Suppressor macrophage treated with lipopolysaccharide for 4 hours (primary cell): Measurements from ENCODE around the gene ENKUR.

Source experiments
- DNase-seq: peaks from one replicate; pipeline ENCODE4 v3.0.0-alpha.2; 2020

The ENKUR gene

DNA sequence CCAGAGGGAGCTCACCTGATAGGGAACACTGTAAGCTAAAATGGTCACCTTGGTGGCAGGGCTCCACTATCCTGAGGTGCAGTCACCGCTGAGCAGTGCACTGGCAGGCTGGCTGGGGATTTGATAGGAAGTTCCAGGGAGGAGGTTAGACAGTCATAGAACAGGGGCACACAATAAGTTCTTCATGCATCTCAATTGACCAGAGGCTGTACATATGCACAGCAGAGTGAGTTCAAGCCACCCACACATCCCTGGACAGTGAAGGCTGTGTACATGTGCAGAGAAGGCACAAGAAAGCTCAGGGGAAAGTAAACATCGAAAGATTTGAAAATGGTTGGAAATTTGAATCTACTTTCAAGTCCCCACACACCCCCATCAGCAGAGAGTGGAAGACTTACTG lies 77.4 kb downstream of the ENKUR start:
- DNase-seq, result no peak

DNA sequence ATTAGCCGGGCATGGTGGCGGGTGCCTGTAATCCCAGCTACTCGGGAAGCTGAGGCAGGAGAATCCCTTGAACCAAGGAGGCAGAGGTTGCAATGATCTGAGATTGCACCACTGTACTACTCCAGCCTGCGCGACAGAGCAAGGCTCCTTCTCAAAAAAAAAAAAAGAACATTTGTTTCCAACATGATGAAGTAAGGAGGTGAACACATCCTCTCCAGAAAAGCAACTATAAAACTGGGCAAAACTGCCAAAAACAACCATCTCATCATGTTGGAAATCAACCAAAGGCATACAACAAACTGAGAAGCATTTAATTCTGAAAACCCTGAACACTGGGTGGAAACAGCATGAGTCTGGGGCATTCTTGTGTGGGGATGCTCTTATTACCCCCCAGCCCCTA lies 77.9 kb downstream of the ENKUR start:
- no peak for DNase-seq

DNA sequence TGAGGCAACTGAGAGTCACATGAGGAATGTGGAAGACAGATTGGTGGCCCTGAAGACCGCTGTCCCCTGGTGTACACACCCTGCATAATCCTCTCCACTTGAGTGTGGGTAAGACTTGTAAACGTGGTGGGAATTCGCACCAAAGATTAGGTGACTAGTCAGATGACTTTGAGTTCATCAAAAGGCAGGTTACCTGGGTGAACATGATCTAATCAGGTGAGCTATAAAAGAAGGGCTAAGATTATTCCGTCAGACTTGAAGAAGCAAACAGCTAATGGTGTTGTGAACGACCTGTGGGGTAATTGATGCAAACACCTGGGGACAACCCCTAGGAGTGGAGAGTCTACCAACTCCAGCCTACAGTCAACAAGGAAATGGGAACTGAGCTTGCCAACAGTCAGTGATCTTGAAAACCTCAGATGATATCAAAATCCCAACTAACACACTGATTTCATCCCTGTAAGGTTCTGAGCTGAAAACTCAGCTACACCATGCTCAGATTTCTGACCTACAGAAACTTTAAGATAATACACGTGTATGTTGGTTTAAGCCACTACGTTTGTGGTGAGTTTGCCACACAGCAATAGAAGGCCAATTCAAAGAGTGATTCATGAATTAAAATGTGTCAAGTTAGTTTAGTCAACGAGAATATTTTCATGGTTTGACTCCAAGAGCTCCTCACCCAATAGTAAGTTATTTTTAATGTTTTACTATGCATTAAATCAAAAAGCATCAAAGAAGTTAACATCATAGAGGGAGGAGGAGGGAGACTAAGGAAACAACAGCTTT lies 80.3 kb downstream of the ENKUR start:
- no peak for DNase-seq
